AG09309 (cell line): Measurements from ENCODE around the gene TOR1B.
A peak's percentile ranks its signal among the peaks of the same experiment; 100 is the strongest.

Experiments
- DNase-seq: peaks from one replicate; pipeline ENCODE4 v3.0.0-alpha.2; 2010; ENCODE audit warnings: low read depth
- H3K4me3 ChIP-seq: 2 replicates; pipeline ENCODE4 v1.5.1; 2011; ENCODE audit warnings: mild to moderate bottlenecking, low read depth, low read length, moderate library complexity; ENCODE audit not compliant: control insufficient read depth
- CTCF ChIP-seq: IDR thresholded peaks from 2 replicates; pipeline ENCODE4 v1.5.1; 2011; ENCODE audit warnings: mild to moderate bottlenecking, low read depth, low read length, inconsistent platforms; ENCODE audit not compliant: insufficient read depth, control insufficient read depth; ENCODE audit errors: missing control alignments

The TOR1B gene

GRCh38 chr9:129813661-129814060 lies 10.7 kb downstream of the TOR1B start:
- DNase-seq: no peak
- no peak overlapping the region for H3K4me3 ChIP-seq
- no peak for TF ChIP-seq CTCF

- TF ChIP-seq CTCF: no peak
- no peak overlapping the region for H3K4me3 ChIP-seq
- no peak for DNase-seq
These were observed 11.6 kb downstream of the TOR1B start for GRCh38 chr9:129814432-129815223.

- DNase-seq: no peak
- TF ChIP-seq CTCF: no peak
- H3K4me3 ChIP-seq: no peak overlapping the region
These were observed 12.3 kb downstream of the TOR1B start for GRCh38 chr9:129815278-129815677.

- TF ChIP-seq CTCF: no peak
- H3K4me3 ChIP-seq: no peak overlapping the region
- no peak for DNase-seq
These were observed 13.8 kb downstream of the TOR1B start for GRCh38 chr9:129816501-129817435.

GRCh38 chr9:129822898-129823541 lies 20.0 kb downstream of the TOR1B start:
- no peak for TF ChIP-seq CTCF
- DNase-seq: no peak
- H3K4me3 ChIP-seq: peak overlapping the region; percentile 56

GRCh38 chr9:129823542-129823934 lies 20.6 kb downstream of the TOR1B start:
- TF ChIP-seq CTCF: no peak
- DNase-seq: no peak
- H3K4me3 ChIP-seq: peak overlapping the region; percentile 56
